GM12865 (cell line): ENCODE results near the gene RAD51.

Experiments
- DNase-seq: peaks from one replicate; pipeline ENCODE4 v3.0.0; 2010; ENCODE audit warnings: low read depth
- H3K4me3 ChIP-seq: 2 replicates; pipeline ENCODE4 v1.5.1; 2011; ENCODE audit warnings: mild to moderate bottlenecking, low read depth, low read length, control low read depth
- TF ChIP-seq, protein P1 (sequence below): IDR thresholded peaks from 2 replicates; pipeline ENCODE4 v1.5.1; 2011; ENCODE audit warnings: low read length, control low read depth, low read depth, inconsistent platforms; ENCODE audit not compliant: insufficient read depth; ENCODE audit errors: missing control alignments

The RAD51 gene

DNA sequence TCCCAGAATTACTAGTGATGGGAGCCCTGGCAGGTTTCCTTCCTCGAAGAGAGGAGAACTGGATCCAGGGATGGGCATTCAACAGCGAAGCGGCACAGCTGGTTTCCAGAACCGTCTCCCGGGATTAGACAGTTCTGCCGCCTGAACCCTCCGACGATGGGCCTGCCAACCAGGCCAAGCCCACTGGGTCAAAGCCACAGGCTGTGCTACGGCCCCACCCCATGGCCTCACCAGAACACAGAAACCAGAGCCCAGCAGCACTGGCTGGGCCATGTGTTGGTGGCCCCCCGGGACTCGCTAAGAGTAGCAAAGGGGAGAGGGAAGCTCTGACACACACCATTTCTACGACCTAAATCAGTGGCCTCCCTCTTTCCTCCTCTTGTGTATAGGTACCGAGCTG is 77.0 kb downstream of the RAD51 start:
- TF ChIP-seq, protein P1, sequence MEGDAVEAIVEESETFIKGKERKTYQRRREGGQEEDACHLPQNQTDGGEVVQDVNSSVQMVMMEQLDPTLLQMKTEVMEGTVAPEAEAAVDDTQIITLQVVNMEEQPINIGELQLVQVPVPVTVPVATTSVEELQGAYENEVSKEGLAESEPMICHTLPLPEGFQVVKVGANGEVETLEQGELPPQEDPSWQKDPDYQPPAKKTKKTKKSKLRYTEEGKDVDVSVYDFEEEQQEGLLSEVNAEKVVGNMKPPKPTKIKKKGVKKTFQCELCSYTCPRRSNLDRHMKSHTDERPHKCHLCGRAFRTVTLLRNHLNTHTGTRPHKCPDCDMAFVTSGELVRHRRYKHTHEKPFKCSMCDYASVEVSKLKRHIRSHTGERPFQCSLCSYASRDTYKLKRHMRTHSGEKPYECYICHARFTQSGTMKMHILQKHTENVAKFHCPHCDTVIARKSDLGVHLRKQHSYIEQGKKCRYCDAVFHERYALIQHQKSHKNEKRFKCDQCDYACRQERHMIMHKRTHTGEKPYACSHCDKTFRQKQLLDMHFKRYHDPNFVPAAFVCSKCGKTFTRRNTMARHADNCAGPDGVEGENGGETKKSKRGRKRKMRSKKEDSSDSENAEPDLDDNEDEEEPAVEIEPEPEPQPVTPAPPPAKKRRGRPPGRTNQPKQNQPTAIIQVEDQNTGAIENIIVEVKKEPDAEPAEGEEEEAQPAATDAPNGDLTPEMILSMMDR, result no peak
- DNase-seq, result no peak

GRCh38 chr15:40773496-40773895 is 78.5 kb downstream of the RAD51 start:
- no peak overlapping the region for H3K4me3 ChIP-seq
- TF ChIP-seq, protein P1, result no peak
- DNase-seq, result no peak

More for the DNA sequence above, 77.0 kb downstream of the RAD51 start:
- no peak overlapping the region for H3K4me3 ChIP-seq

DNA sequence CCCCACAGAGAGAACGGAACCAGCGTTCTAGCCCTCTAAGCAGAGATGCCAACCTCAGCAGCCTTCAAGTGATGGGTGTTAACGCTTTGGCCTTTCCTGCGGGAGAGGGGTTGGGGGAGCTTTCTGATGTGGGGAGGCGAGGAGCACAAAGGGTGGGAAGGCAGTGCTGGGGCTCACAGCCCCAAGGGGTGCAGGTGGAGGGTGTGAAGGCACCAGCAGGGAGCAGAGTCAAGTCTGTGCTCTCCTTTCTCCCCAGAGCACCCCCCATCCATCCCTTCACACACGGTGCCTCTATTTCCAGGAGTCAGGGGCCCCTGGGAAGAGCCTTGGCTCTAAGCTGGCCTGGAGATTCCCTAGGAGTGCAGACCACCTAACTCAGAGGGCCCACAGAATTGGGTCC is 78.9 kb downstream of the RAD51 start:
- TF ChIP-seq, protein P1, result no peak
- DNase-seq, result no peak
- H3K4me3 ChIP-seq, result no peak overlapping the region

GRCh38 chr15:40775007-40775406 is 80.0 kb downstream of the RAD51 start:
- TF ChIP-seq, protein P1, result no peak
- H3K4me3 ChIP-seq, result no peak overlapping the region
- DNase-seq, result no peak

GRCh38 chr15:40775740-40776536 is 81.0 kb downstream of the RAD51 start:
- DNase-seq, result no peak
- TF ChIP-seq, protein P1, result no peak
- H3K4me3 ChIP-seq, result no peak overlapping the region

GRCh38 chr15:40776537-40777141 is 81.7 kb downstream of the RAD51 start:
- TF ChIP-seq, protein P1, result no peak
- H3K4me3 ChIP-seq, result no peak overlapping the region
- no peak for DNase-seq
